Measurements from ENCODE around the gene SCRN2.

Gene SCRN2
- long read RNA-seq, transcript SCRN2-212 (7 exons, 1,745 nt), result minor isoform, 17 of 119 reads
- long read RNA-seq, transcript SCRN2-201 (8 exons, 1,548 nt), result major isoform, 42 of 119 reads
- long read RNA-seq, transcript SCRN2-202 (7 exons, 1,779 nt), result minor isoform, 12 of 119 reads
- long read RNA-seq, partial matches to known transcripts, result 12 of 119 reads
- long read RNA-seq, other reads (novel, unspliced or antisense), result 35 of 119 reads

- H3K27ac ChIP-seq (replicated peaks), result peak within 1 kb of the TSS; percentile 39
- peak within 1 kb of the TSS; percentile 92 for H3K4me3 ChIP-seq (replicated peaks; ENCODE audit: insufficient read depth, low read length)
- peaks cover 5% of the 10 kb centered on the region for H3K27me3 ChIP-seq (ENCODE audit: insufficient read depth, poor library complexity, severe bottlenecking)
- TF ChIP-seq SPI1 (IDR thresholded peaks at IDR 0.05; ENCODE audit: borderline replicate concordance, low read depth) (no peak), POLR2AphosphoS5 (IDR thresholded peaks at IDR 0.05; ENCODE audit: low read depth) (no peak; the same call in 1 of the 2 replicates), CTCF (IDR thresholded peaks at IDR 0.05; ENCODE audit: insufficient read depth, low read length) (peak; percentile 75), GABPA (IDR thresholded peaks at IDR 0.05; ENCODE audit: low read depth) (peak; percentile 18; the same call in 1 of the 2 replicates)
- peak; percentile 82 to 87 for DNase-seq (ENCODE audit: low read depth in 1 of 2, low spot score in 1 of 2)
These were observed at the start of gene SCRN2 for GRCh38 chr17:47840742-47841487. SCRN2 (minus strand) TSS chr17:47841273; CDS start chr17:47840843, 430 bp downstream.

DNA sequence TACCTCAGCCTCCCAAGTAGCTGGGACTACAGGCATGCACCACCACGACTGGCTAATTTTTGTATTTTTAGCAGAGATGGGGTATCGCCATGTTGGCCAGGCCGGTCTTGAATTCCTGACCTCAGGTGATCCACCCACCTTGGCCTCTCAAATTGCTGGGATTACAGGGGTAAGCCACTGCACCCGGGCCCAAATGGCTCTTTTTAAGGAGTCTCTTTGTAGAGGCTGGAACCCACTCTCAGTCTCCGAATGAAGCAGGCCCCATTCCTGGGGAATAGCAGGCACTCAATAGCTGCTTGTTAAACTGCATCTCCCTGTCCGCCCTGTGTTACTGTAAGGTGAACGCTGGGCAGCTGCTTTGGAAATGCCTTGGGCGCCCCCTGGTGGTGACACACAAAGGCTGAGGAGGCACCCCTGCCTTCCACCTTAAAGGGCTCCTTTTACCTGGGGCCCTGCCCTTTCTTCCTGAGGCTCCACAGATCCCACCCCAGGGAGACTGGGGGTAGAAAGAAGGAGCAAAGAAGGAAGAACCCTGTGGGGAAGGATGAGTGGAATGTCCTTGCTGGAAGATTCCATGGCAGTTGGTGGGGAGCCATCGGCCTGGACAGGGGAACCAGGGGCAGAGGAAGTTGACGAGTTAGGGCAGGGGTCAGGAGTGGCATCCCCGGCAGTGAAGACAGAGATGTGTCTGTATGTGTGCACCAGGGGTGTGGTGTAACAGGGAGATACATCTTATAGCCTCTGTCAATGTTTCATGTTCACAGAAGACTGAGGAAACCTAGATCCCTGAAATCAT, 48.9 kb upstream of the SCRN2 start:
- Histone ChIP-seq H3K4me3 (replicated peaks; ENCODE audit: insufficient read depth, low read length) (no peak overlapping the region), H3K27me3 (ENCODE audit: insufficient read depth, poor library complexity, severe bottlenecking) (no peaks in the 10 kb centered on the region), H3K27ac (replicated peaks) (no peak overlapping the region)
- TF ChIP-seq GABPA (IDR thresholded peaks at IDR 0.05; ENCODE audit: low read depth), result no peak
- TF ChIP-seq CTCF (IDR thresholded peaks at IDR 0.05; ENCODE audit: insufficient read depth, low read length), result peak; percentile 77
- DNase-seq (ENCODE audit: low read depth in 1 of 2, low spot score in 1 of 2), result peak; percentile 46 to 84

DNA sequence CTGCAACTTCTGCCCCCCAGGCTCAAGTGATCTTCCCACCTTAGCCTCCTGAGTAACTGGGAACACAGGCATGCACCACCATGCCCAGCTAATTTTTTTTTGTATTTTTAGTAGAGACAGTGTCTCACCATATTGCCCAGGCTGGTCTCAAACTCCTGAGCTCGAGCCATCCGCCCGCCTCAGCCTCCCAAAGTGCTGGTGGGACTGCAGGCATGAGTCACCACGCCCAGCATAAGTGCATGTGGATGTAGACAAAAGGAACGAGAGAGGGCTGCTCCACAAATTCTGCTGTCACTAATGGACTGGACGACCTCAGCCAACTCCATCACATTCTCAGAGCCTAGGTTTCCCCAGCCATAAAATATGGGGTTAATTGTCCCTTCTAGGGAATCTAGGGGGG, 47.2 kb upstream of the SCRN2 start:
- H3K27me3 ChIP-seq (ENCODE audit: insufficient read depth, poor library complexity, severe bottlenecking), result no peaks in the 10 kb centered on the region
- H3K4me3 ChIP-seq (replicated peaks; ENCODE audit: insufficient read depth, low read length), result no peak overlapping the region
- no peak for TF ChIP-seq REST (IDR thresholded peaks at IDR 0.05; ENCODE audit: insufficient replicate concordance, low read depth)
- no peak for TF ChIP-seq SPI1 (IDR thresholded peaks at IDR 0.05; ENCODE audit: borderline replicate concordance, low read depth)
- TF ChIP-seq GABPA (IDR thresholded peaks at IDR 0.05; ENCODE audit: low read depth), result no peak
- no peak for TF ChIP-seq CTCF (IDR thresholded peaks at IDR 0.05; ENCODE audit: insufficient read depth, low read length)
- no peak for TF ChIP-seq POLR2AphosphoS5 (IDR thresholded peaks at IDR 0.05; ENCODE audit: low read depth)
- DNase-seq (ENCODE audit: low read depth in 1 of 2, low spot score in 1 of 2), result no peak
- no peak overlapping the region for H3K27ac ChIP-seq (replicated peaks)

DNA sequence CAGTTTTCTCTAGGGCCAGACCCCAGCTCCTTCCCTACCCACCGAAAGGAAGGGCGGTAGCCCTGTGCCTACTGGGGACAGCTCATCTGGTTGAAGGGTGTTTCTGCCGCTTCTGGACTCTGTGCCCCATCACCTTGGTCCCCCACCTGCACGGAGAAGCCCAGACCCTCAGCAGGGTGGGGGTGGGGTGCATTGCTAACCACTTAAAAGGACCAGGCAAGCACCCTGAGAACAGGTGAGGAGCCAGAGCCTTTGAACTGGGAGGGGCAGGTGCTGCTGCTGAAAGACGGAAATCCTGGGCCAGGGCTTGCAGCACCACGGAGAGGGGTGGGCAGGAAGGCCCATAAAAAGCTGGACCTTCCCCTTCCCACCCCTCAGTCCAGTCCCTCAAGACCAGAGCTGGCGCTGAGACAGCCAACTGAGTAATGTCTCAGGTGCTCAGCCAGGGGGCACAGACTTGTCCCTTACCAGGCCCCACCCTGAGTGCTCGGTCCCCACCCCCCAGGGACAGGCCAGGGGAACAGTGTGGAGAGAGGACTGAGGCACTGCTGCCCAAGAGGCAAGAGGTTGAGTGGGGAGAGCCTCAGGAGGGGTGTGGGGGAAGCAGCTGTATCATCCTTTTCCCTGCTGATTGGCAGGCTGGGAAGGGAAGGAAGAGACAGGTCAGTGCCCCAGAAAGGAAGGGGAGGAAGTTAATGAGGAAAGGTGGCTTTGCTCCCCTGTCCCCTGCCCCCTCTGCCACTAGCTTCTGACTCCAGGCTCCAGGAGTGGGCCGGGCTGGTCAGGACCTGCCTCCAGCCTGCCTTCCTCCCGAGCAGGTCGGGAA, 44.0 kb upstream of the SCRN2 start:
- DNase-seq (ENCODE audit: low read depth in 1 of 2, low spot score in 1 of 2), result no peak
- H3K4me3 ChIP-seq (replicated peaks; ENCODE audit: insufficient read depth, low read length), result no peak overlapping the region
- no peak overlapping the region for H3K27ac ChIP-seq (replicated peaks)
- H3K27me3 ChIP-seq (ENCODE audit: insufficient read depth, poor library complexity, severe bottlenecking), result peaks cover 4% of the 10 kb centered on the region
- no peak for TF ChIP-seq GABPA (IDR thresholded peaks at IDR 0.05; ENCODE audit: low read depth)
- no peak for TF ChIP-seq POLR2AphosphoS5 (IDR thresholded peaks at IDR 0.05; ENCODE audit: low read depth)
- TF ChIP-seq CTCF (IDR thresholded peaks at IDR 0.05; ENCODE audit: insufficient read depth, low read length), result no peak
- TF ChIP-seq SPI1 (IDR thresholded peaks at IDR 0.05; ENCODE audit: borderline replicate concordance, low read depth), result no peak
- no peak for TF ChIP-seq REST (IDR thresholded peaks at IDR 0.05; ENCODE audit: insufficient replicate concordance, low read depth)

Data from HL-60 (cell line).